Liver (tissue), 3 donors: ENCODE results near the gene SLC4A7.

Source experiments
- GABPA ChIP-seq, 2 donors: IDR thresholded peaks in 1 of 2; conservative IDR thresholded peaks in 1 of 2; 2 replicates each; pipeline ENCODE4 v1.6.1; 2016; ENCODE audit warnings: antibody characterized with exemption in 2 of 2, mild to moderate bottlenecking in 1 of 2, moderate library complexity in 1 of 2
- TAF1 ChIP-seq: conservative IDR thresholded peaks from 2 replicates; pipeline ENCODE4 v1.6.1; 2016; ENCODE audit warnings: antibody characterized with exemption, mild to moderate bottlenecking
- YY1 ChIP-seq: IDR thresholded peaks from 2 replicates; pipeline ENCODE4 v1.6.1; 2016; ENCODE audit warnings: antibody characterized with exemption, mild to moderate bottlenecking
- TF ChIP-seq, protein P1 (sequence below): fragments of 150-350 bp; IDR thresholded peaks from 2 replicates; pipeline ENCODE4 v1.5.1; 2017; ENCODE audit warnings: improper control_type of control experiment, low read depth, low read length; ENCODE audit not compliant: missing input control
- donor health status: healthy.
- donor health status: healthy.

DNA sequence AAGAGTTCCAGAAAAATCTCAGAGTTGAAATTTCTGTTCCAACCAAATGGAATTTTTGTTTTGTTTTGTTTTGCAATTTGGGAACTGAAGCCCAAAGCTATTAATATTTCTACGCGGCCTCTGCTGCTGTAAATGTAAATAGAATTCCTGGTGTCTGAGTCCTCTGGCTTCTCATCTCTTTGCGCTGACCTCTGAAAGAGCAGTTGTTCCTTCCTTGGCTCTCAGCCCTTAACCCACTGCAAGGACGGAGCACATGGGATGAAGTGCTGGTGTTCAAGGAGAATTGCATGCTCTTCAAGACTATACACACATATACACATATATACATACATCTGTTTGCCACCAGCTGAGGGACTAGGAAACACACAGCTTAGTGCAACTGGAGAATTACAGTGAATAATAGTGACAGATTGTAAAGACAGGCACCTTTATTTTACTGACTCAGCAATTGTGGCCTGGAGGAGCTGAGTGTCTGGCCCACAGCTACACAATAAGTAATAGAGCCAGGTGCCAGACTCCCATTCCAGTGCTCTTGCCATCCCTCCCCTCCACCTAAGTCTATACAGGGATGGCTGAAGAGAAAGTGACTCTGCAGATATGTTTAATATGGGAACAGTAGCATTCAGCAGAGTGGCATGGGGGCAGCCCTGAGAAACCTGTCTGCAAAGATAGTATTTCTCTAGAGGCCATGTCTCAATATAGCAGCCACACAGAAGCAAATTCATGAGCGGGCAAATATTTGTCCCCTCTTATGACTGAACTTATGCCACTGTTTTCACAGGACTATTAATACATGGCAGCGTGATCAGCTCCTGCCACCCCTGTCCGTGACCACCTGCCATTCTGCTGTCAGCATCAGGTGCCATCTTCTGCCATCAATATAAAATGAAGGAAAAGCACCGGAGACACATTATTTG lies 157.3 kb downstream of the SLC4A7 start:
- TF ChIP-seq, protein P1, sequence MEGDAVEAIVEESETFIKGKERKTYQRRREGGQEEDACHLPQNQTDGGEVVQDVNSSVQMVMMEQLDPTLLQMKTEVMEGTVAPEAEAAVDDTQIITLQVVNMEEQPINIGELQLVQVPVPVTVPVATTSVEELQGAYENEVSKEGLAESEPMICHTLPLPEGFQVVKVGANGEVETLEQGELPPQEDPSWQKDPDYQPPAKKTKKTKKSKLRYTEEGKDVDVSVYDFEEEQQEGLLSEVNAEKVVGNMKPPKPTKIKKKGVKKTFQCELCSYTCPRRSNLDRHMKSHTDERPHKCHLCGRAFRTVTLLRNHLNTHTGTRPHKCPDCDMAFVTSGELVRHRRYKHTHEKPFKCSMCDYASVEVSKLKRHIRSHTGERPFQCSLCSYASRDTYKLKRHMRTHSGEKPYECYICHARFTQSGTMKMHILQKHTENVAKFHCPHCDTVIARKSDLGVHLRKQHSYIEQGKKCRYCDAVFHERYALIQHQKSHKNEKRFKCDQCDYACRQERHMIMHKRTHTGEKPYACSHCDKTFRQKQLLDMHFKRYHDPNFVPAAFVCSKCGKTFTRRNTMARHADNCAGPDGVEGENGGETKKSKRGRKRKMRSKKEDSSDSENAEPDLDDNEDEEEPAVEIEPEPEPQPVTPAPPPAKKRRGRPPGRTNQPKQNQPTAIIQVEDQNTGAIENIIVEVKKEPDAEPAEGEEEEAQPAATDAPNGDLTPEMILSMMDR: no peak
- no peak for TF ChIP-seq YY1
- TF ChIP-seq TAF1: no peak
- no peak for TF ChIP-seq GABPA (IDR thresholded peaks at IDR 0.05 in 1 of 2, conservative IDR thresholded peaks at IDR 0.05 in 1 of 2)
